ENCODE measurements around the gene C4B.
"Not testable (repeated sequence)": the region's sequence is repeated elsewhere in the genome, so short reads cannot be mapped to it uniquely, and the experiment has no call there.

Gene C4B

GRCh38 chr6:32041050-32041321 lies 26.4 kb downstream of the C4B start:
- DNase-seq (ENCODE audit: low read depth); H3K4me3 ChIP-seq (ENCODE audit: low read depth, low read length): not testable (repeated sequence)

- not testable (repeated sequence) for H3K4me3 ChIP-seq (ENCODE audit: low read depth, low read length); DNase-seq (ENCODE audit: low read depth)
Observed at GRCh38 chr6:32041385-32041784, 26.8 kb downstream of the C4B start.

- not testable (repeated sequence) for DNase-seq (ENCODE audit: low read depth); H3K4me3 ChIP-seq (ENCODE audit: low read depth, low read length)
Observed at GRCh38 chr6:32042276-32042675, 27.7 kb downstream of the C4B start.

- not testable (repeated sequence) for H3K4me3 ChIP-seq (ENCODE audit: low read depth, low read length); DNase-seq (ENCODE audit: low read depth)
Observed at GRCh38 chr6:32043589-32044380, 29.2 kb downstream of the C4B start.

GRCh38 chr6:32044916-32045315 lies 30.3 kb downstream of the C4B start:
- H3K4me3 ChIP-seq (ENCODE audit: low read depth, low read length); DNase-seq (ENCODE audit: low read depth): not testable (repeated sequence)

GRCh38 chr6:32045811-32046449 lies 31.3 kb downstream of the C4B start:
- DNase-seq (ENCODE audit: low read depth) = no peak
- no peak for TF ChIP-seq CTCF (IDR thresholded peaks at IDR 0.05; ENCODE audit: control insufficient read depth, extremely low read depth, insufficient read depth)
- no peak overlapping the region for H3K4me3 ChIP-seq (ENCODE audit: low read depth, low read length)

- DNase-seq (ENCODE audit: low read depth) = no peak
- no peak for TF ChIP-seq CTCF (IDR thresholded peaks at IDR 0.05; ENCODE audit: control insufficient read depth, extremely low read depth, insufficient read depth)
- no peak overlapping the region for H3K4me3 ChIP-seq (ENCODE audit: low read depth, low read length)
Observed at GRCh38 chr6:32046450-32047083, 32.0 kb downstream of the C4B start.

- TF ChIP-seq CTCF (IDR thresholded peaks at IDR 0.05; ENCODE audit: control insufficient read depth, extremely low read depth, insufficient read depth) = no peak
- H3K4me3 ChIP-seq (ENCODE audit: low read depth, low read length) = no peak overlapping the region
- no peak for DNase-seq (ENCODE audit: low read depth)
Observed at GRCh38 chr6:32047084-32047478, 32.5 kb downstream of the C4B start.

- no peak for TF ChIP-seq CTCF (IDR thresholded peaks at IDR 0.05; ENCODE audit: control insufficient read depth, extremely low read depth, insufficient read depth)
- H3K4me3 ChIP-seq (ENCODE audit: low read depth, low read length) = no peak overlapping the region
- DNase-seq (ENCODE audit: low read depth) = no peak
Observed at GRCh38 chr6:32047539-32047854, 32.9 kb downstream of the C4B start.
